HEK293 (cell line): ENCODE data around the gene FAM131B.

Experiments used
- CTCF ChIA-PET: fragments of 350-600 bp; formaldehyde crosslinking; extraction: SDS; loops from one replicate; lab custom pipeline; 2021; ENCODE audit warnings: antibody characterized with exemption; lab: Yijun Ruan, JAX
- POLR2A ChIA-PET: fragments of 300-600 bp; formaldehyde crosslinking; extraction: SDS; loops from one replicate; lab custom pipeline; 2020; ENCODE audit warnings: antibody characterized with exemption, inconsistent platforms; lab: Yijun Ruan, JAX
- H3K27ac ChIP-seq: fragments of 200-500 bp; sonication (Bioruptor generic); 2 replicates; pipeline ENCODE4 v1.5.1; 2014; ENCODE audit warnings: low read depth, low read length, control low read depth, inconsistent platforms; ENCODE audit errors: extremely low read depth
- H3K36me3 ChIP-seq, 2 experiments: fragments of 200-500 bp in 1 of 2; sonication (Bioruptor generic) in 1 of 2; 1 replicate in 1 of 2; 2 replicates in 1 of 2; pipeline ENCODE4 v1.5.1; 2014 to 2017; ENCODE audit warnings: inconsistent platforms in 2 of 2, low read length in 2 of 2; ENCODE audit not compliant: control insufficient read depth in 2 of 2, insufficient read depth in 1 of 2
- H3K4me1 ChIP-seq: fragments of 200-500 bp; sonication (Bioruptor generic); 2 replicates; pipeline ENCODE4 v1.5.1; 2014; ENCODE audit warnings: mild to moderate bottlenecking, low read length, inconsistent platforms; ENCODE audit not compliant: control insufficient read depth, insufficient read depth
- H3K4me3 ChIP-seq: 2 replicates; pipeline ENCODE4 v1.5.1; 2011; ENCODE audit warnings: low read depth, mild to moderate bottlenecking, control low read depth, low read length, moderate library complexity
- H3K9me3 ChIP-seq: fragments of 200-500 bp; sonication (Bioruptor generic); 2 replicates; pipeline ENCODE4 v1.5.1; 2014; ENCODE audit warnings: low read depth, low read length, inconsistent platforms; ENCODE audit not compliant: control insufficient read depth, insufficient read depth
- GFI1B ChIP-seq: fragments of 450-650 bp; formaldehyde crosslinking; IDR thresholded peaks from 2 replicates; pipeline ENCODE4 v1.5.1; 2016; ENCODE audit warnings: missing biosample characterization, missing genetic modification characterization
- KLF7 ChIP-seq: fragments of 450-650 bp; formaldehyde crosslinking; IDR thresholded peaks from 2 replicates; pipeline ENCODE4 v1.5.1; 2016; ENCODE audit warnings: missing biosample characterization, missing genetic modification characterization, borderline replicate concordance
- MEIS1 ChIP-seq: sonication (generic); formaldehyde crosslinking; IDR thresholded peaks from 2 replicates; pipeline ENCODE4 v1.8.1; 2022; ENCODE audit warnings: missing genetic modification reagents, mild to moderate bottlenecking, borderline replicate concordance
- OSR2 ChIP-seq: fragments of 450-650 bp; formaldehyde crosslinking; IDR thresholded peaks from 2 replicates; pipeline ENCODE4 v1.5.1; 2016; ENCODE audit warnings: missing biosample characterization, missing genetic modification characterization
- RBAK ChIP-seq: fragments of 450-650 bp; formaldehyde crosslinking; IDR thresholded peaks from 2 replicates; pipeline ENCODE4 v1.5.1; 2016; ENCODE audit warnings: missing biosample characterization, missing genetic modification characterization
- ZFP37 ChIP-seq: fragments of 450-650 bp; formaldehyde crosslinking; IDR thresholded peaks from 2 replicates; pipeline ENCODE4 v1.5.1; 2016; ENCODE audit warnings: missing biosample characterization, missing genetic modification characterization
- ZNF16 ChIP-seq: fragments of 450-650 bp; formaldehyde crosslinking; IDR thresholded peaks from 2 replicates; pipeline ENCODE4 v1.5.1; 2016; ENCODE audit warnings: low read depth, missing biosample characterization, missing genetic modification characterization
- ZNF184 ChIP-seq: fragments of 450-650 bp; IDR thresholded peaks from 2 replicates; pipeline ENCODE4 v1.5.1; 2018; ENCODE audit warnings: missing biosample characterization, mild to moderate bottlenecking, missing genetic modification characterization
- ZNF19 ChIP-seq: fragments of 450-650 bp; formaldehyde crosslinking; IDR thresholded peaks from 2 replicates; pipeline ENCODE4; 2016; ENCODE audit warnings: missing biosample characterization, missing genetic modification characterization, low read depth
- ZNF211 ChIP-seq: fragments of 450-650 bp; formaldehyde crosslinking; IDR thresholded peaks from 2 replicates; pipeline ENCODE4 v1.5.1; 2016; ENCODE audit warnings: low read depth, missing biosample characterization, missing genetic modification characterization
- ZNF266 ChIP-seq: fragments of 450-650 bp; formaldehyde crosslinking; IDR thresholded peaks from 2 replicates; pipeline ENCODE4 v1.5.1; 2016; ENCODE audit warnings: missing biosample characterization, missing genetic modification characterization, low read depth
- ZNF274 ChIP-seq, 2 experiments: fragments of 200-500 bp in 1 of 2; fragments of 450-650 bp in 1 of 2; sonication (Bioruptor generic) in 1 of 2; formaldehyde crosslinking in 1 of 2; IDR thresholded peaks; 2 replicates each; pipeline versions ENCODE4 v1.5.1 to v1.6.1; 2014 to 2016; ENCODE audit warnings: borderline replicate concordance in 1 of 2, inconsistent platforms in 1 of 2, low read length in 1 of 2, missing biosample characterization in 1 of 2, missing genetic modification characterization in 1 of 2
- ZNF37A ChIP-seq: fragments of 450-650 bp; IDR thresholded peaks from 2 replicates; pipeline ENCODE4 v1.5.1; 2018; ENCODE audit warnings: missing biosample characterization, missing genetic modification characterization
- ZNF394 ChIP-seq: fragments of 450-650 bp; formaldehyde crosslinking; IDR thresholded peaks from 2 replicates; pipeline ENCODE4 v1.5.1; 2016; ENCODE audit warnings: missing biosample characterization, missing genetic modification characterization, mild to moderate bottlenecking, moderate library complexity, borderline replicate concordance
- ZNF473 ChIP-seq: fragments of 450-650 bp; formaldehyde crosslinking; IDR thresholded peaks from 2 replicates; pipeline ENCODE4 v1.5.1; 2017; ENCODE audit warnings: missing biosample characterization, missing genetic modification characterization
- ZNF48 ChIP-seq: fragments of 450-650 bp; formaldehyde crosslinking; IDR thresholded peaks from 2 replicates; pipeline ENCODE4 v1.5.1; 2016; ENCODE audit warnings: missing biosample characterization, missing genetic modification characterization
- ZNF549 ChIP-seq: fragments of 450-650 bp; IDR thresholded peaks from 2 replicates; pipeline ENCODE4 v1.5.1; 2018; ENCODE audit warnings: missing biosample characterization, missing genetic modification characterization, mild to moderate bottlenecking, inconsistent platforms, moderate library complexity
- ZNF561 ChIP-seq: fragments of 450-650 bp; IDR thresholded peaks from 2 replicates; pipeline ENCODE4 v1.5.1; 2018; ENCODE audit warnings: missing biosample characterization, missing genetic modification characterization, borderline replicate concordance
- ZNF610 ChIP-seq: fragments of 450-650 bp; formaldehyde crosslinking; IDR thresholded peaks from 2 replicates; pipeline ENCODE4 v1.5.1; 2016; ENCODE audit warnings: missing biosample characterization, missing genetic modification characterization, borderline replicate concordance
- ZNF621 ChIP-seq: fragments of 450-650 bp; formaldehyde crosslinking; IDR thresholded peaks from 2 replicates; pipeline ENCODE4 v1.5.1; 2017; ENCODE audit warnings: missing biosample characterization, missing genetic modification characterization
- ZNF623 ChIP-seq: fragments of 450-650 bp; formaldehyde crosslinking; IDR thresholded peaks from 2 replicates; pipeline ENCODE4 v1.5.1; 2016; ENCODE audit warnings: missing biosample characterization, missing genetic modification characterization
- ZNF677 ChIP-seq: fragments of 450-650 bp; IDR thresholded peaks from 2 replicates; pipeline ENCODE4 v1.5.0; 2018; ENCODE audit warnings: missing biosample characterization, mild to moderate bottlenecking, missing genetic modification characterization, moderate library complexity
- ZNF701 ChIP-seq: fragments of 450-650 bp; formaldehyde crosslinking; IDR thresholded peaks from 2 replicates; pipeline ENCODE4 v1.5.1; 2016; ENCODE audit warnings: missing biosample characterization, missing genetic modification characterization
- ZNF747 ChIP-seq: fragments of 450-650 bp; formaldehyde crosslinking; IDR thresholded peaks from 2 replicates; pipeline ENCODE4 v1.5.1; 2016; ENCODE audit warnings: missing biosample characterization, missing genetic modification characterization
- ZNF792 ChIP-seq: fragments of 450-650 bp; formaldehyde crosslinking; IDR thresholded peaks from 2 replicates; pipeline ENCODE4 v1.5.1; 2016; ENCODE audit warnings: missing biosample characterization, missing genetic modification characterization
- ZSCAN23 ChIP-seq: fragments of 450-650 bp; formaldehyde crosslinking; IDR thresholded peaks from 2 replicates; pipeline ENCODE4 v1.5.1; 2016; ENCODE audit warnings: missing biosample characterization, missing genetic modification characterization
- ZSCAN30 ChIP-seq: fragments of 450-650 bp; IDR thresholded peaks from 2 replicates; pipeline ENCODE4 v1.5.1; 2018; ENCODE audit warnings: missing biosample characterization, mild to moderate bottlenecking, missing genetic modification characterization, moderate library complexity
- TF ChIP-seq, protein P1 (sequence below): fragments of 450-650 bp; formaldehyde crosslinking; IDR thresholded peaks from 2 replicates; pipeline ENCODE4 v1.5.1; 2016; ENCODE audit warnings: missing biosample characterization, missing genetic modification characterization
- TF ChIP-seq, protein P2 (sequence below): fragments of 450-650 bp; formaldehyde crosslinking; IDR thresholded peaks from 2 replicates; pipeline ENCODE4 v1.5.1; 2016; ENCODE audit warnings: missing biosample characterization, missing genetic modification characterization
- TF ChIP-seq, protein P3 (sequence below): fragments of 450-650 bp; formaldehyde crosslinking; IDR thresholded peaks from 2 replicates; pipeline ENCODE4 v1.5.1; 2017; ENCODE audit warnings: missing biosample characterization, missing genetic modification characterization
- TF ChIP-seq, protein P4 (sequence below): fragments of 450-650 bp; formaldehyde crosslinking; IDR thresholded peaks from 2 replicates; pipeline ENCODE4 v1.5.1; 2017; ENCODE audit warnings: missing biosample characterization, missing genetic modification characterization
- TF ChIP-seq, protein P5 (sequence below): sonication (generic); formaldehyde crosslinking; IDR thresholded peaks from 2 replicates; pipeline ENCODE4 v1.8.1; 2022; ENCODE audit warnings: mild to moderate bottlenecking, moderate library complexity, missing genetic modification reagents

Gene FAM131B

DNA sequence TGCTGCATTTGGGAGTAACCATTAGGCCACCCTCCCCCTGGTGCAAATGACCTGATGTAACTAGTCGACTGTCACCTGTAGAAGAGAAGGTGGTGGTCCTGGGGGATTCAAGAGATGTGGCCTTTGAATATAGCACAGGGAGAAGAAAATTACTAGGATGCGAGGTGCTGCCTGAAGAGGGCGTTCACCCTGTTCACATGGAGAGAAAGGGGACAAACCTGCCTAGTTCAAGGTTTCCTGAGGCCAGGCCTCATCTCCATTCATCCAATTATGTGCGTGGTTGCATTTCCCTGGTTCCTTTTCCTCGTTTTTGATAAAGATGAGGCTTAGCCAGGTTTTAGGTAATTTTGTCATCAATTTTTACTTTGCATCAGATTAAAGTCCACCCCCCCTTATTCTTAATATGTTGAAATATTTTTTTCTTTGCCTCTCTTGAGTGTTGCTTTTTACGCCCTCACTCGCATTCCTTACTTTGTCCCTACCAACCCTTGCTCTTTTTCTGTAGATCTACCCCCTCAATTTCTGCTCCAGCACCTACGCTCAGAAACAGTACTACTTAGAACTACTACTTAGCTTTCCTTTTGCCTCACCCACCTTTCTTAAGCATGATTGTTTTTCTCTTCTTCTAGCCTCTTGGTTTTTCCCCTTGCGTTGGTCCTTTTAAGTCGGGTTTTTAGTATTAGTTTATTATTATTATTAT is 32.9 kb downstream of the FAM131B start:
- Histone ChIP-seq H3K4me1 (no peaks in the 10 kb centered on the region), H3K9me3 (no peaks in the 10 kb centered on the region)
- POLR2A ChIA-PET: no interaction called here

DNA sequence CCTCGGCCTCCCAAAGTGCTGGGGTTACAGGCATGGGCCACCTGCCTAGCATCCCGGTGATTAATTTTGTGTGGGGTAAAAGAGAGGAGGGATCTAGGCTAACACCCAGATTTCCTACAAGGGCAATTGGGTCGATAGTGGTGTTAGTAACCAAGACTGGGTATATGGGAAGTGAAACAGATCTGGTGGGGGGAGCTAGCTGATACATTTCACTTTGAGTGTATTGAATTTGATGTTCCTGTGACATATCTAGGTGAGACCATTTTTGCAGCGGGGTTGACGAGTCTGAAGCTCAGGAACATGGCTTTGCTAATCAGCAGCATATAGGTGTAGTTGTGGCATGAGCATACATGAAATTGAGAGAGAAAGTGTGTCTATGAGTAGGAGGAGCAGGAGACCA is 34.6 kb downstream of the FAM131B start:
- H3K4me3 ChIP-seq: no peak overlapping the region
- TF ChIP-seq ZNF211 (tag by site-specific recombination): no peak
- TF ChIP-seq RBAK (tag by site-specific recombination): no peak
- no peak for TF ChIP-seq ZNF677 (tag by site-specific recombination)
- TF ChIP-seq ZNF37A (tag by site-specific recombination): no peak
- TF ChIP-seq ZNF549 (tag by site-specific recombination): no peak
- TF ChIP-seq ZNF623 (tag by site-specific recombination): no peak
- TF ChIP-seq ZNF16: no peak
- no peak for TF ChIP-seq ZNF473 (tag by site-specific recombination)
- no peak for TF ChIP-seq ZNF48 (tag by site-specific recombination)
- TF ChIP-seq, protein P1, sequence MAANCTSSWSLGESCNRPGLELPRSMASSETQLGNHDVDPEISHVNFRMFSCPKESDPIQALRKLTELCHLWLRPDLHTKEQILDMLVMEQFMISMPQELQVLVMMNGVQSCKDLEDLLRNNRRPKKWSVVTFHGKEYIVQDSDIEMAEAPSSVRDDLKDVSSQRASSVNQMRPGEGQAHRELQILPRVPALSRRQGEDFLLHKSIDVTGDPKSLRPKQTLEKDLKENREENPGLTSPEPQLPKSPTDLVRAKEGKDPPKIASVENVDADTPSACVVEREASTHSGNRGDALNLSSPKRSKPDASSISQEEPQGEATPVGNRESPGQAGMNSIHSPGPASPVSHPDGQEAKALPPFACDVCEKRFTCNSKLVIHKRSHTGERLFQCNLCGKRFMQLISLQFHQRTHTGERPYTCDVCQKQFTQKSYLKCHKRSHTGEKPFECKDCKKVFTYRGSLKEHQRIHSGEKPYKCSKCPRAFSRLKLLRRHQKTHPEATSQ (tag by site-specific recombination): no peak
- TF ChIP-seq ZNF266 (tag by site-specific recombination): no peak
- TF ChIP-seq MEIS1 (CRISPR knock-in tag): no peak
- TF ChIP-seq OSR2 (tag by site-specific recombination): no peak
- no peak for TF ChIP-seq ZNF394 (tag by site-specific recombination)
- no peak for TF ChIP-seq ZNF610 (tag by site-specific recombination)
- no peak for TF ChIP-seq ZNF621 (tag by site-specific recombination)
- no peak for TF ChIP-seq ZSCAN23 (tag by site-specific recombination)
- H3K36me3 ChIP-seq: no peaks in the 10 kb centered on the region
- no peak overlapping the region for H3K27ac ChIP-seq
- CTCF ChIA-PET: interaction anchor here (0.6 to 1.2 kb wide), 4 partner anchors 17 to 434 kb away, joined by 3 to 8 read pairs (median 4); no protein-coding TSS in a partner anchor
- H3K9me3 ChIP-seq: no peaks in the 10 kb centered on the region
- H3K4me1 ChIP-seq: no peaks in the 10 kb centered on the region
- POLR2A ChIA-PET: no interaction called here

More for the DNA sequence above, 32.9 kb downstream of the FAM131B start:
- no peak overlapping the region for H3K27ac ChIP-seq
- no peak overlapping the region for H3K4me3 ChIP-seq
- no peaks in the 10 kb centered on the region for H3K36me3 ChIP-seq
- CTCF ChIA-PET: no interaction called here
- no peak for TF ChIP-seq ZSCAN30 (tag by site-specific recombination)
- TF ChIP-seq GFI1B: no peak
- TF ChIP-seq, protein P2, sequence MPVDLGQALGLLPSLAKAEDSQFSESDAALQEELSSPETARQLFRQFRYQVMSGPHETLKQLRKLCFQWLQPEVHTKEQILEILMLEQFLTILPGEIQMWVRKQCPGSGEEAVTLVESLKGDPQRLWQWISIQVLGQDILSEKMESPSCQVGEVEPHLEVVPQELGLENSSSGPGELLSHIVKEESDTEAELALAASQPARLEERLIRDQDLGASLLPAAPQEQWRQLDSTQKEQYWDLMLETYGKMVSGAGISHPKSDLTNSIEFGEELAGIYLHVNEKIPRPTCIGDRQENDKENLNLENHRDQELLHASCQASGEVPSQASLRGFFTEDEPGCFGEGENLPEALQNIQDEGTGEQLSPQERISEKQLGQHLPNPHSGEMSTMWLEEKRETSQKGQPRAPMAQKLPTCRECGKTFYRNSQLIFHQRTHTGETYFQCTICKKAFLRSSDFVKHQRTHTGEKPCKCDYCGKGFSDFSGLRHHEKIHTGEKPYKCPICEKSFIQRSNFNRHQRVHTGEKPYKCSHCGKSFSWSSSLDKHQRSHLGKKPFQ: no peak
- TF ChIP-seq ZNF19 (tag by site-specific recombination): no peak
- TF ChIP-seq, protein P3, sequence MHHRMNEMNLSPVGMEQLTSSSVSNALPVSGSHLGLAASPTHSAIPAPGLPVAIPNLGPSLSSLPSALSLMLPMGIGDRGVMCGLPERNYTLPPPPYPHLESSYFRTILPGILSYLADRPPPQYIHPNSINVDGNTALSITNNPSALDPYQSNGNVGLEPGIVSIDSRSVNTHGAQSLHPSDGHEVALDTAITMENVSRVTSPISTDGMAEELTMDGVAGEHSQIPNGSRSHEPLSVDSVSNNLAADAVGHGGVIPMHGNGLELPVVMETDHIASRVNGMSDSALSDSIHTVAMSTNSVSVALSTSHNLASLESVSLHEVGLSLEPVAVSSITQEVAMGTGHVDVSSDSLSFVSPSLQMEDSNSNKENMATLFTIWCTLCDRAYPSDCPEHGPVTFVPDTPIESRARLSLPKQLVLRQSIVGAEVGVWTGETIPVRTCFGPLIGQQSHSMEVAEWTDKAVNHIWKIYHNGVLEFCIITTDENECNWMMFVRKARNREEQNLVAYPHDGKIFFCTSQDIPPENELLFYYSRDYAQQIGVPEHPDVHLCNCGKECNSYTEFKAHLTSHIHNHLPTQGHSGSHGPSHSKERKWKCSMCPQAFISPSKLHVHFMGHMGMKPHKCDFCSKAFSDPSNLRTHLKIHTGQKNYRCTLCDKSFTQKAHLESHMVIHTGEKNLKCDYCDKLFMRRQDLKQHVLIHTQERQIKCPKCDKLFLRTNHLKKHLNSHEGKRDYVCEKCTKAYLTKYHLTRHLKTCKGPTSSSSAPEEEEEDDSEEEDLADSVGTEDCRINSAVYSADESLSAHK (tag by site-specific recombination): no peak
- TF ChIP-seq ZFP37 (tag by site-specific recombination): no peak
- TF ChIP-seq, protein P4, sequence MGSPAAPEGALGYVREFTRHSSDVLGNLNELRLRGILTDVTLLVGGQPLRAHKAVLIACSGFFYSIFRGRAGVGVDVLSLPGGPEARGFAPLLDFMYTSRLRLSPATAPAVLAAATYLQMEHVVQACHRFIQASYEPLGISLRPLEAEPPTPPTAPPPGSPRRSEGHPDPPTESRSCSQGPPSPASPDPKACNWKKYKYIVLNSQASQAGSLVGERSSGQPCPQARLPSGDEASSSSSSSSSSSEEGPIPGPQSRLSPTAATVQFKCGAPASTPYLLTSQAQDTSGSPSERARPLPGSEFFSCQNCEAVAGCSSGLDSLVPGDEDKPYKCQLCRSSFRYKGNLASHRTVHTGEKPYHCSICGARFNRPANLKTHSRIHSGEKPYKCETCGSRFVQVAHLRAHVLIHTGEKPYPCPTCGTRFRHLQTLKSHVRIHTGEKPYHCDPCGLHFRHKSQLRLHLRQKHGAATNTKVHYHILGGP (tag by site-specific recombination): no peak
- TF ChIP-seq ZNF184: no peak
- no peak for TF ChIP-seq ZNF747
- no peak for TF ChIP-seq KLF7 (tag by site-specific recombination)
- TF ChIP-seq ZNF701 (tag by site-specific recombination): no peak
- no peak for TF ChIP-seq ZNF792 (tag by site-specific recombination)
- TF ChIP-seq ZNF274 (IDR thresholded peaks at IDR 0.05; ENCODE audit: low read length): no peak
- no peak for TF ChIP-seq ZNF274 (tag by site-specific recombination; IDR thresholded peaks at IDR 0.05; ENCODE audit: borderline replicate concordance)
- no peak for TF ChIP-seq RBAK (tag by site-specific recombination)
- TF ChIP-seq, protein P5, sequence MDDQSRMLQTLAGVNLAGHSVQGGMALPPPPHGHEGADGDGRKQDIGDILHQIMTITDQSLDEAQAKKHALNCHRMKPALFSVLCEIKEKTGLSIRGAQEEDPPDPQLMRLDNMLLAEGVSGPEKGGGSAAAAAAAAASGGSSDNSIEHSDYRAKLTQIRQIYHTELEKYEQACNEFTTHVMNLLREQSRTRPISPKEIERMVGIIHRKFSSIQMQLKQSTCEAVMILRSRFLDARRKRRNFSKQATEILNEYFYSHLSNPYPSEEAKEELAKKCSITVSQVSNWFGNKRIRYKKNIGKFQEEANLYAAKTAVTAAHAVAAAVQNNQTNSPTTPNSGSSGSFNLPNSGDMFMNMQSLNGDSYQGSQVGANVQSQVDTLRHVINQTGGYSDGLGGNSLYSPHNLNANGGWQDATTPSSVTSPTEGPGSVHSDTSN: no peak
- TF ChIP-seq ZNF561 (tag by site-specific recombination): no peak
